A549 (cell line): ENCODE results near the gene AP2A2.

Experiments used
- FOSL2 ChIP-seq, 2 experiments: fragments of 450-650 bp in 1 of 2; fragments of >200 bp in 1 of 2; sonication (Bioruptor Twin) in 1 of 2; formaldehyde crosslinking; IDR thresholded peaks; 2 replicates each; pipeline versions ENCODE4 v1.5.0 to v1.6.1; 2016 to 2020; ENCODE audit warnings: mild to moderate bottlenecking in 1 of 2, moderate library complexity in 1 of 2
- JUN ChIP-seq, 2 experiments: fragments of >200 bp; sonication (Bioruptor Twin); formaldehyde crosslinking; IDR thresholded peaks; 2 replicates in 1 of 2; 3 replicates in 1 of 2; pipeline ENCODE4 v1.6.1; 2016 to 2017
- MYC ChIP-seq: IDR thresholded peaks from 2 replicates; pipeline ENCODE4 v1.6.1; 2012; ENCODE audit warnings: mild to moderate bottlenecking, inconsistent platforms, low read length, improper control_type of control experiment, borderline replicate concordance
- PBX3 ChIP-seq: IDR thresholded peaks from 2 replicates; pipeline ENCODE4 v1.6.1; 2012
- USF2 ChIP-seq: fragments of 450-650 bp; IDR thresholded peaks from 2 replicates; pipeline ENCODE4 v1.6.1; 2014; ENCODE audit warnings: antibody characterized with exemption
- TF ChIP-seq, protein P1 (sequence below): fragments of >200 bp; sonication (Bioruptor Twin); formaldehyde crosslinking; IDR thresholded peaks from 3 replicates; pipeline ENCODE4 v1.5.1; 2016
- TF ChIP-seq, protein P2 (sequence below): fragments of 150-350 bp; IDR thresholded peaks from 2 replicates; pipeline ENCODE4 v1.6.1; 2014; ENCODE audit warnings: low read depth, mild to moderate bottlenecking, low read length

GRCh38 chr11:1040428-1041148 is 114.9 kb downstream of the AP2A2 start:
- TF ChIP-seq USF2 (no peak), MYC (no peak), FOSL2 (IDR thresholded peaks at IDR 0.05) (no peak), FOSL2 (CRISPR knock-in tag; IDR thresholded peaks at IDR 0.05) (no peak), JUN (IDR thresholded peaks at IDR 0.05) (no peak), PBX3 (no peak)
- TF ChIP-seq, protein P1, sequence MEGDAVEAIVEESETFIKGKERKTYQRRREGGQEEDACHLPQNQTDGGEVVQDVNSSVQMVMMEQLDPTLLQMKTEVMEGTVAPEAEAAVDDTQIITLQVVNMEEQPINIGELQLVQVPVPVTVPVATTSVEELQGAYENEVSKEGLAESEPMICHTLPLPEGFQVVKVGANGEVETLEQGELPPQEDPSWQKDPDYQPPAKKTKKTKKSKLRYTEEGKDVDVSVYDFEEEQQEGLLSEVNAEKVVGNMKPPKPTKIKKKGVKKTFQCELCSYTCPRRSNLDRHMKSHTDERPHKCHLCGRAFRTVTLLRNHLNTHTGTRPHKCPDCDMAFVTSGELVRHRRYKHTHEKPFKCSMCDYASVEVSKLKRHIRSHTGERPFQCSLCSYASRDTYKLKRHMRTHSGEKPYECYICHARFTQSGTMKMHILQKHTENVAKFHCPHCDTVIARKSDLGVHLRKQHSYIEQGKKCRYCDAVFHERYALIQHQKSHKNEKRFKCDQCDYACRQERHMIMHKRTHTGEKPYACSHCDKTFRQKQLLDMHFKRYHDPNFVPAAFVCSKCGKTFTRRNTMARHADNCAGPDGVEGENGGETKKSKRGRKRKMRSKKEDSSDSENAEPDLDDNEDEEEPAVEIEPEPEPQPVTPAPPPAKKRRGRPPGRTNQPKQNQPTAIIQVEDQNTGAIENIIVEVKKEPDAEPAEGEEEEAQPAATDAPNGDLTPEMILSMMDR = no peak
- TF ChIP-seq, protein P2, sequence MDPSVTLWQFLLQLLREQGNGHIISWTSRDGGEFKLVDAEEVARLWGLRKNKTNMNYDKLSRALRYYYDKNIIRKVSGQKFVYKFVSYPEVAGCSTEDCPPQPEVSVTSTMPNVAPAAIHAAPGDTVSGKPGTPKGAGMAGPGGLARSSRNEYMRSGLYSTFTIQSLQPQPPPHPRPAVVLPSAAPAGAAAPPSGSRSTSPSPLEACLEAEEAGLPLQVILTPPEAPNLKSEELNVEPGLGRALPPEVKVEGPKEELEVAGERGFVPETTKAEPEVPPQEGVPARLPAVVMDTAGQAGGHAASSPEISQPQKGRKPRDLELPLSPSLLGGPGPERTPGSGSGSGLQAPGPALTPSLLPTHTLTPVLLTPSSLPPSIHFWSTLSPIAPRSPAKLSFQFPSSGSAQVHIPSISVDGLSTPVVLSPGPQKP = no peak
